CD4-positive, alpha-beta T cell treated with Interleukin-4 for 1 hour (primary cell): ENCODE data around the gene WDR19.
"Not testable (repeated sequence)": the region's sequence is repeated elsewhere in the genome, so short reads cannot be mapped to it uniquely, and the experiment has no call there.

ENCODE experiments used
- DNase-seq, 2 donors: peaks; one replicate each; pipeline ENCODE4 v3.0.0-alpha.2; 2020 to 2022

The WDR19 gene

GRCh38 chr4:39181905-39182638 lies at the start of gene WDR19:
Gene WDR19 (plus strand): TSS chr4:39182529. CDS start chr4:39182558, 29 bp downstream.
- peak; percentile 99 for DNase-seq

GRCh38 chr4:39133623-39134022 lies 48.7 kb upstream of the WDR19 start:
- no peak for DNase-seq

- DNase-seq = no peak
Measured at GRCh38 chr4:39134683-39135306, 47.5 kb upstream of the WDR19 start.

- not testable (repeated sequence) for DNase-seq
Measured at GRCh38 chr4:39138227-39138626, 44.1 kb upstream of the WDR19 start.

- no peak for DNase-seq
Measured at GRCh38 chr4:39146211-39146610, 36.1 kb upstream of the WDR19 start.

GRCh38 chr4:39154009-39154408 lies 28.3 kb upstream of the WDR19 start:
- no peak for DNase-seq

- DNase-seq = no peak
Measured at GRCh38 chr4:39157520-39157919, 24.8 kb upstream of the WDR19 start.

GRCh38 chr4:39166177-39166576 lies 16.2 kb upstream of the WDR19 start:
- DNase-seq = no peak

GRCh38 chr4:39166669-39167068 lies 15.7 kb upstream of the WDR19 start:
- DNase-seq = no peak

- DNase-seq = no peak
Measured at GRCh38 chr4:39169426-39169825, 12.9 kb upstream of the WDR19 start.

- no peak for DNase-seq
Measured at GRCh38 chr4:39170301-39170700, 12.0 kb upstream of the WDR19 start.

GRCh38 chr4:39178706-39179105 lies 3.6 kb upstream of the WDR19 start:
- no peak for DNase-seq

GRCh38 chr4:39179681-39180080 lies 2.6 kb upstream of the WDR19 start:
- DNase-seq = no peak

GRCh38 chr4:39180629-39181028 lies 1.7 kb upstream of the WDR19 start:
- not testable (repeated sequence) for DNase-seq

- no peak for DNase-seq
Measured at GRCh38 chr4:39181520-39181904, 817 bp upstream of the WDR19 start.

GRCh38 chr4:39201963-39202362 lies 19.6 kb downstream of the WDR19 start:
- no peak for DNase-seq

- no peak for DNase-seq
Measured at GRCh38 chr4:39204543-39204942, 22.2 kb downstream of the WDR19 start.

GRCh38 chr4:39205000-39205399 lies 22.7 kb downstream of the WDR19 start:
- no peak for DNase-seq

GRCh38 chr4:39205476-39205875 lies 23.1 kb downstream of the WDR19 start:
- no peak for DNase-seq

- DNase-seq = no peak
Measured at GRCh38 chr4:39227906-39228305, 45.6 kb downstream of the WDR19 start.

- no peak for DNase-seq
Measured at GRCh38 chr4:39228377-39228776, 46.0 kb downstream of the WDR19 start.

GRCh38 chr4:39230462-39230861 lies 48.1 kb downstream of the WDR19 start:
- DNase-seq = no peak

GRCh38 chr4:39231660-39232059 lies 49.3 kb downstream of the WDR19 start:
- no peak for DNase-seq

GRCh38 chr4:39232100-39232499 lies 49.8 kb downstream of the WDR19 start:
- no peak for DNase-seq

GRCh38 chr4:39233114-39233513 lies 50.8 kb downstream of the WDR19 start:
- DNase-seq = no peak
